A549 (cell line): ENCODE measurements around the gene TMEM8B. TPM values are rescaled to one million over a fixed set of nuclear protein-coding genes. Genes with fewer than 3 reads are reported as not detected.

Experiments used
- ATAC-seq, 2 experiments: fragments of 200-7000 bp in 1 of 2; fragments of >200 bp in 1 of 2; cut with Nextera tagmentation in 1 of 2; cut with Tn5 transposase in 1 of 2; 3 replicates each; pipeline versions ENCODE4 v1.8.0 to v1.9.1; 2018 to 2020; ENCODE audit warnings: mild to moderate bottlenecking in 1 of 2, moderate library complexity in 1 of 2
- CTCF ChIA-PET: fragments of 300-600 bp; sonication (Branson Sonifier 250); formaldehyde crosslinking; extraction: SDS; loops from one replicate; lab custom pipeline; 2021; ENCODE audit warnings: antibody characterized with exemption, inconsistent platforms; lab: Yijun Ruan, JAX
- POLR2A ChIA-PET: fragments of 350-600 bp; formaldehyde crosslinking; extraction: SDS; loops from one replicate; lab custom pipeline; 2021; ENCODE audit warnings: antibody characterized with exemption, inconsistent platforms; lab: Yijun Ruan, JAX
- DNase-seq, 2 experiments: peaks; one replicate each; pipeline versions ENCODE4 v3.0.0 to v3.0.0-alpha.2; 2011 to 2016; ENCODE audit warnings: low read depth in 1 of 2, low spot score in 1 of 2
- FAIRE-seq: peaks from 2 replicates; lab custom pipeline; 2011; peaks lifted over from hg19 to GRCh38; lab: Jason Lieb, UNC
- H3K27ac ChIP-seq, 2 experiments: fragments of >200 bp; sonication (Bioruptor Twin); formaldehyde crosslinking; 3 replicates each; pipeline ENCODE4 v1.5.1; 2016 to 2017
- H3K4me1 ChIP-seq: fragments of >200 bp; sonication (Bioruptor Twin); formaldehyde crosslinking; 3 replicates; pipeline ENCODE4 v1.6.1; 2016
- H3K4me2 ChIP-seq: fragments of >200 bp; sonication (Bioruptor Twin); formaldehyde crosslinking; 3 replicates; pipeline ENCODE4 v1.6.1; 2016
- H3K4me3 ChIP-seq: fragments of >200 bp; sonication (Bioruptor Twin); formaldehyde crosslinking; 3 replicates; pipeline ENCODE4 v1.5.1; 2016
- H3K9me3 ChIP-seq: fragments of >200 bp; sonication (Bioruptor Twin); formaldehyde crosslinking; 3 replicates; pipeline ENCODE4 v1.6.1; 2016
- CHD4 ChIP-seq: fragments of 200-600 bp; sonication (generic); IDR thresholded peaks from 2 replicates; pipeline ENCODE4 v1.6.1; 2016; ENCODE audit warnings: antibody characterized with exemption, mild to moderate bottlenecking, borderline replicate concordance
- FOXS1 ChIP-seq: fragments of 250-450 bp; sonication (Bioruptor Pico); IDR thresholded peaks from 2 replicates; pipeline ENCODE4 v1.5.0; 2020; ENCODE audit warnings: mild to moderate bottlenecking, moderate library complexity
- HOXA7 ChIP-seq: fragments of 250-450 bp; sonication (Bioruptor Pico); IDR thresholded peaks from 2 replicates; pipeline ENCODE4 v1.5.0; 2020; ENCODE audit warnings: mild to moderate bottlenecking, moderate library complexity
- JUN ChIP-seq, 2 experiments: fragments of >200 bp; sonication (Bioruptor Twin); formaldehyde crosslinking; IDR thresholded peaks; 2 replicates in 1 of 2; 3 replicates in 1 of 2; pipeline ENCODE4 v1.6.1; 2016 to 2017
- KDM1A ChIP-seq: fragments of 200-600 bp; sonication (generic); IDR thresholded peaks from 2 replicates; pipeline ENCODE4 v1.6.1; 2016; ENCODE audit warnings: low read depth, mild to moderate bottlenecking
- MAZ ChIP-seq: fragments of 150-350 bp; IDR thresholded peaks from 2 replicates; pipeline ENCODE4 v1.6.1; 2014; ENCODE audit warnings: antibody characterized with exemption, low read depth, low read length, borderline replicate concordance
- POLR2AphosphoS2 ChIP-seq: conservative IDR thresholded peaks from 2 replicates; pipeline ENCODE4 v1.6.1; 2012; ENCODE audit warnings: low read length, improper control_type of control experiment, inconsistent platforms
- RAD21 ChIP-seq, 2 experiments: fragments of >200 bp in 1 of 2; sonication (Bioruptor Twin) in 1 of 2; formaldehyde crosslinking in 1 of 2; IDR thresholded peaks in 1 of 2; conservative IDR thresholded peaks in 1 of 2; 2 replicates in 1 of 2; 3 replicates in 1 of 2; pipeline ENCODE4 v1.6.1; 2012 to 2018; ENCODE audit warnings: inconsistent platforms in 1 of 2
- SMC3 ChIP-seq: fragments of >200 bp; sonication (Bioruptor Twin); formaldehyde crosslinking; IDR thresholded peaks from 3 replicates; pipeline ENCODE4 v1.6.1; 2018; ENCODE audit warnings: inconsistent platforms
- SREBF2 ChIP-seq: fragments of 450-650 bp; IDR thresholded peaks from 2 replicates; pipeline ENCODE4 v1.6.1; 2014; ENCODE audit warnings: mild to moderate bottlenecking, moderate library complexity
- ZC3H11A ChIP-seq: fragments of 450-650 bp; IDR thresholded peaks from 2 replicates; pipeline ENCODE4 v1.6.1; 2014; ENCODE audit warnings: antibody characterized with exemption, mild to moderate bottlenecking
- ZSCAN20 ChIP-seq: fragments of 250-450 bp; sonication (Bioruptor Pico); IDR thresholded peaks from 2 replicates; pipeline ENCODE4 v1.8.0; 2022; ENCODE audit warnings: mild to moderate bottlenecking, moderate library complexity
- WGBS: methylation state at CpG from one replicate; pipeline ENCODE4 v1.1.6; 2017; ENCODE audit errors: missing lambda C conversion rate; 5-methylcytosine and 5-hydroxymethylcytosine counted together
- polyA plus RNA-seq, 4 experiments: library from polyadenylated mRNA; depleted of rRNA in 3 of 4; stranded (reverse); fragments of >200 nt; fragmentation: RNase III in 1 of 4; extraction: RNeasy Plus Mini Kit Qiagen cat#74134 plus additional on column Dnase treatment in 1 of 4; gene quantifications; 2 replicates in 3 of 4; 3 replicates in 1 of 4; pipeline ENCODE4 v1.2.3, GENCODE V29; 2011 to 2017
- TF ChIP-seq, protein P1 (sequence below): fragments of >200 bp; sonication (Bioruptor Twin); formaldehyde crosslinking; IDR thresholded peaks from 3 replicates; pipeline ENCODE4 v1.6.1; 2016
- TF ChIP-seq, protein P2 (sequence below): fragments of 450-650 bp; IDR thresholded peaks from 2 replicates; pipeline ENCODE4 v1.6.1; 2014; ENCODE audit warnings: antibody characterized with exemption
- TF ChIP-seq, protein P3 (sequence below): fragments of >200 bp; sonication (Bioruptor Twin); formaldehyde crosslinking; IDR thresholded peaks from 2 replicates; pipeline ENCODE4 v1.6.1; 2016
- TF ChIP-seq, protein P4 (sequence below): fragments of >200 bp; sonication (Bioruptor Twin); formaldehyde crosslinking; IDR thresholded peaks from 3 replicates; pipeline ENCODE4 v1.5.1; 2016
- TF ChIP-seq, protein P5 (sequence below): fragments of 150-350 bp; IDR thresholded peaks from 2 replicates; pipeline ENCODE4 v1.6.1; 2014; ENCODE audit warnings: low read depth, mild to moderate bottlenecking, low read length
- TF ChIP-seq, protein P6 (sequence below): IDR thresholded peaks from 2 replicates; pipeline ENCODE4 v1.6.1; 2012; ENCODE audit warnings: low read depth, borderline replicate concordance
- TF ChIP-seq, protein P7 (sequence below): IDR thresholded peaks from 2 replicates; pipeline ENCODE4 v1.6.1; 2012

The TMEM8B gene
- polyA plus RNA-seq, 2 of the 4 experiments (the other 2 are of a cell fraction), result 1.8 to 2.2 TPM

DNA sequence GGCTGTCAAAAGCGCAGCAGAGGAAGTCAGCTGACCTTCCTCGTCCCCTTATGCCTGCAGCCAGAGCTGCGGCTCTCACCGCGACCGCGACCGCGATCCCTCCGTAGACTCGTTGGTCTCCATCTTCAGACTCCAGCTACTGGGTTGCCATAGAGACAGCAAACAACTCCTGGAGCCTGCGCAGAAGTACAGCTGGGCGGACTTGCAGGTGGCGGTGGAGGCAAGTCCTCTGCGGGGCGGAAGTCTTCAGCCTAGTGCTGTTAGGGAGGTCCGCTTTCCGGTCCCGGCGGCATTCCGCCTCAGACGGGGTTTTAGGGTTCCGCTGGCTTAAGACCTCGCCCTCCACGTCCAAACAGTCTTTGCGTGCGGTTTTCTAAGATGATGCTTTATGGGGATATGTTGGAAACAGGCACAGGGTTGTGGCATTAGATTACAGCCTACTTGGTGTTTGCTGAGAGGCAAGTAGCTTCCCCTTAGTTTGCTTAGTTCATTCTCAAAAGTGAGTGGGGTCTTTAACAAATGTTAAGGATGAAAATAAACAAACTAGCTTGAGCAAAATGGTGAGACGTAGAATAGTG lies 16.9 kb upstream of the TMEM8B start, which contains the start of gene SPAG8 (continued):
- TF ChIP-seq, protein P1, sequence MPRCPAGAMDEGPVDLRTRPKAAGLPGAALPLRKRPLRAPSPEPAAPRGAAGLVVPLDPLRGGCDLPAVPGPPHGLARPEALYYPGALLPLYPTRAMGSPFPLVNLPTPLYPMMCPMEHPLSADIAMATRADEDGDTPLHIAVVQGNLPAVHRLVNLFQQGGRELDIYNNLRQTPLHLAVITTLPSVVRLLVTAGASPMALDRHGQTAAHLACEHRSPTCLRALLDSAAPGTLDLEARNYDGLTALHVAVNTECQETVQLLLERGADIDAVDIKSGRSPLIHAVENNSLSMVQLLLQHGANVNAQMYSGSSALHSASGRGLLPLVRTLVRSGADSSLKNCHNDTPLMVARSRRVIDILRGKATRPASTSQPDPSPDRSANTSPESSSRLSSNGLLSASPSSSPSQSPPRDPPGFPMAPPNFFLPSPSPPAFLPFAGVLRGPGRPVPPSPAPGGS, result peak; percentile 53; the same call in 1 of the 3 replicates
- TF ChIP-seq, protein P2, sequence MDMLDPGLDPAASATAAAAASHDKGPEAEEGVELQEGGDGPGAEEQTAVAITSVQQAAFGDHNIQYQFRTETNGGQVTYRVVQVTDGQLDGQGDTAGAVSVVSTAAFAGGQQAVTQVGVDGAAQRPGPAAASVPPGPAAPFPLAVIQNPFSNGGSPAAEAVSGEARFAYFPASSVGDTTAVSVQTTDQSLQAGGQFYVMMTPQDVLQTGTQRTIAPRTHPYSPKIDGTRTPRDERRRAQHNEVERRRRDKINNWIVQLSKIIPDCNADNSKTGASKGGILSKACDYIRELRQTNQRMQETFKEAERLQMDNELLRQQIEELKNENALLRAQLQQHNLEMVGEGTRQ, result peak; percentile 39; the same call in 1 of the 2 replicates

DNA sequence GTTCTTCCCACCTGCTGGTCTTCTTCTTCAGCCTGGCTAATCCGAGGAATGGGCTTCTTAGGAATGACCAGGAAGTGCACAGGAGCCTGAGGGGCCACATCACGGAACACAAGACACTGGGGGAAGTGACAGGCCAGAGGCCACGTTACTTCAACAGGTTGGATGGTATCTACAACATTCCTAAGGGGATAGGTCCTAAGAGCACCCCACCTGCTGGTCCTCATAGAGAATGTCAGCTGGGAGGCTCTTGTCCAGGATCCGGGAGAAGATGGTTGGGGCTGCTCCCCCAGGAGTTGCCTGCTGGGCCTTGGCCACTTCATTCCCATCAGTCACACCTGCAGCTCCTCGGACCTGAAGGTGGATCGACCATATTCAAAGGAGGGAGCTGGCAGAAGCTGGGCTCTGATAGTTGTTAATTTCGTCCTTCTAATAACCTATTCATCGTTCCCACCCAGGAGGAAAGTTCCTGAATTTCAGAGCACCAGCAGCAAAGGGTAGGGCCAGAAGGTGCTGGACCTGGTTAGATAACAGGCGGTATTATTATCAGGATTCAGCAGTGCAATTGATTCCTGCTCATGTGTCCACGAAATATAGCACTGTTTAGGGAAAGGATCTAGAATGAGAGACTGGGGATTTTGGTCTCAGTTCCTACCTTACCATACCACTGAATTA lies 15.5 kb upstream of the TMEM8B start:
- WGBS, result 80% methylated on average over 10 of the region's 10 CpGs
- CTCF ChIA-PET, result interaction anchor here (0.7 to 7.2 kb wide), 32 partner anchors 9 to 168 kb away, joined by 3 to 68 read pairs (median 4); partner anchors contain the start of genes ARHGEF39, CCDC107, FAM221B and GBA2
- DNase-seq (peak; percentile 78 to 79), FAIRE-seq (no peak), ATAC-seq (0 out of 6 replicates have a peak, but pooled peaks of 1 of the 2 experiments have one; percentile 14)
- TF ChIP-seq, protein P3, sequence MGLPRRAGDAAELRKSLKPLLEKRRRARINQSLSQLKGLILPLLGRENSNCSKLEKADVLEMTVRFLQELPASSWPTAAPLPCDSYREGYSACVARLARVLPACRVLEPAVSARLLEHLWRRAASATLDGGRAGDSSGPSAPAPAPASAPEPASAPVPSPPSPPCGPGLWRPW, result no peak
- TF ChIP-seq, protein P4, sequence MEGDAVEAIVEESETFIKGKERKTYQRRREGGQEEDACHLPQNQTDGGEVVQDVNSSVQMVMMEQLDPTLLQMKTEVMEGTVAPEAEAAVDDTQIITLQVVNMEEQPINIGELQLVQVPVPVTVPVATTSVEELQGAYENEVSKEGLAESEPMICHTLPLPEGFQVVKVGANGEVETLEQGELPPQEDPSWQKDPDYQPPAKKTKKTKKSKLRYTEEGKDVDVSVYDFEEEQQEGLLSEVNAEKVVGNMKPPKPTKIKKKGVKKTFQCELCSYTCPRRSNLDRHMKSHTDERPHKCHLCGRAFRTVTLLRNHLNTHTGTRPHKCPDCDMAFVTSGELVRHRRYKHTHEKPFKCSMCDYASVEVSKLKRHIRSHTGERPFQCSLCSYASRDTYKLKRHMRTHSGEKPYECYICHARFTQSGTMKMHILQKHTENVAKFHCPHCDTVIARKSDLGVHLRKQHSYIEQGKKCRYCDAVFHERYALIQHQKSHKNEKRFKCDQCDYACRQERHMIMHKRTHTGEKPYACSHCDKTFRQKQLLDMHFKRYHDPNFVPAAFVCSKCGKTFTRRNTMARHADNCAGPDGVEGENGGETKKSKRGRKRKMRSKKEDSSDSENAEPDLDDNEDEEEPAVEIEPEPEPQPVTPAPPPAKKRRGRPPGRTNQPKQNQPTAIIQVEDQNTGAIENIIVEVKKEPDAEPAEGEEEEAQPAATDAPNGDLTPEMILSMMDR, result peak; percentile 37; the same call in 2 of the 3 replicates
- TF ChIP-seq ZC3H11A (no peak), MAZ (no peak), KDM1A (no peak), ZSCAN20 (CRISPR knock-in tag) (no peak), FOXS1 (CRISPR knock-in tag) (no peak), SMC3 (peak; percentile 31; the same call in 2 of the 3 replicates), RAD21 (conservative IDR thresholded peaks at IDR 0.05 in 1 of 2, IDR thresholded peaks at IDR 0.05 in 1 of 2) (0 out of 5 replicates have a peak, but pooled peaks of 1 of the 2 experiments have one; percentile 21), SREBF2 (no peak)
- POLR2A ChIA-PET, result interaction anchor here (0.8 to 1.6 kb wide), 7 partner anchors 15 to 377 kb away, joined by 3 to 7 read pairs (median 4); partner anchors contain the start of genes CLTA, GBA2 and RGP1
- Histone ChIP-seq H3K9me3 (no peaks in the 10 kb centered on the region), H3K27ac (peak overlapping the region; percentile 94 to 96), H3K4me1 (peaks cover 21% of the 10 kb centered on the region), H3K4me2 (peak overlapping the region; percentile 92), H3K4me3 (peak overlapping the region; percentile 73)

DNA sequence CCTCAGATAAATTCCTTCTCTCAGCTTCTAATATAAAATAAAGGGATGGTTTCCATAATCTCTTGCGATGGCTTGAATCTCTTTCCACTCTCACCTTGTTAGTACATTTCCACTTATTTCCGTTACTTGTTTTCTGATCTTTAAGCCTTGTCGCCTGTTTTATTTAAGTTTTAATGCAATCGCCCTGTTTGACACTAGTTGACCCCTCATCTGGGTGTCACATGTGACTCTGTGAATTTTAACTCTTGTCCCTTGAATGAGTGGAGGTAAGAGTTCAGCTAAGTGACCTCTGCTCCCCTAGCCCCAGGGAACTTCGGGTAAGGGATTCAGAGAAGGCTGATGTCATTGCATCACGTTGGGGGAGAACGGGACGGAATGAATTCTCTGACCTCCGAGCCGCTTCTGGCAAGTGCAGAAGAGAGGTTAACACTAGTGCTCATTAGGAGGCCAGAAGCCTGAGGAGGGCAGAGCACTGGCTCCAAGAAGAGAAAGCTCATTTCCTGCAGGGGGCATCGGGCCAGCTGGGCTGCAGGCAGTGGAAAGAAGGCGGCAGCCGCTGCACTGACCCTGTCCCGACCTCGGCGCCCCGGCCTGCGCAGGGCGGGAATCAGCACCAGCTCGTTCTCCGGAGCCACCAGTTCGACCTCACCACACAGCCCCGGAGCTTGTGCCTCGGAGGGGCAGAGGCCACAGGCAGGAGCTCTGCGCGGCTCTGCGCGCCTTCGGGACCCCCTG lies 14.8 kb upstream of the TMEM8B start:
- ChIA-PET POLR2A (interaction anchor here (0.7 to 1.6 kb wide), 12 partner anchors 12 to 376 kb away, joined by 3 to 7 read pairs (median 4); partner anchors contain the start of genes CLTA, FAM221B, GBA2 and RGP1), CTCF (interaction anchor here (0.7 to 7.2 kb wide), 33 partner anchors 8 to 168 kb away, joined by 3 to 68 read pairs (median 4); partner anchors contain the start of genes CCDC107, FAM221B, GBA2 and NPR2)
- Histone ChIP-seq H3K4me1 (peaks cover 21% of the 10 kb centered on the region), H3K27ac (peak overlapping the region; percentile 94 to 96), H3K4me3 (peak overlapping the region; percentile 73), H3K4me2 (peak overlapping the region; percentile 92), H3K9me3 (no peaks in the 10 kb centered on the region)
- FAIRE-seq (no peak), DNase-seq (peak; percentile 70 to 72), ATAC-seq (peak; percentile 64 to 69)
- 15% methylated on average over 15 of the region's 29 CpGs for WGBS
- TF ChIP-seq RAD21 (conservative IDR thresholded peaks at IDR 0.05 in 1 of 2, IDR thresholded peaks at IDR 0.05 in 1 of 2) (peak in 1 of 2 experiments; percentile 33; a peak in 2 of 5 replicates), POLR2AphosphoS2 (no peak), KDM1A (no peak), SMC3 (peak; percentile 37; the same call in 2 of the 3 replicates), JUN (IDR thresholded peaks at IDR 0.05) (peak in 1 of 2 experiments; percentile 5; a peak in 1 of 5 replicates), CHD4 (no peak), FOXS1 (CRISPR knock-in tag) (no peak), HOXA7 (no peak)
- TF ChIP-seq, protein P4, result peak; percentile 44; the same call in 2 of the 3 replicates
- TF ChIP-seq, protein P5, sequence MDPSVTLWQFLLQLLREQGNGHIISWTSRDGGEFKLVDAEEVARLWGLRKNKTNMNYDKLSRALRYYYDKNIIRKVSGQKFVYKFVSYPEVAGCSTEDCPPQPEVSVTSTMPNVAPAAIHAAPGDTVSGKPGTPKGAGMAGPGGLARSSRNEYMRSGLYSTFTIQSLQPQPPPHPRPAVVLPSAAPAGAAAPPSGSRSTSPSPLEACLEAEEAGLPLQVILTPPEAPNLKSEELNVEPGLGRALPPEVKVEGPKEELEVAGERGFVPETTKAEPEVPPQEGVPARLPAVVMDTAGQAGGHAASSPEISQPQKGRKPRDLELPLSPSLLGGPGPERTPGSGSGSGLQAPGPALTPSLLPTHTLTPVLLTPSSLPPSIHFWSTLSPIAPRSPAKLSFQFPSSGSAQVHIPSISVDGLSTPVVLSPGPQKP, result no peak
- TF ChIP-seq, protein P6, sequence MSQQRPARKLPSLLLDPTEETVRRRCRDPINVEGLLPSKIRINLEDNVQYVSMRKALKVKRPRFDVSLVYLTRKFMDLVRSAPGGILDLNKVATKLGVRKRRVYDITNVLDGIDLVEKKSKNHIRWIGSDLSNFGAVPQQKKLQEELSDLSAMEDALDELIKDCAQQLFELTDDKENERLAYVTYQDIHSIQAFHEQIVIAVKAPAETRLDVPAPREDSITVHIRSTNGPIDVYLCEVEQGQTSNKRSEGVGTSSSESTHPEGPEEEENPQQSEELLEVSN, result peak; percentile 35; the same call in 1 of the 2 replicates
- TF ChIP-seq, protein P7, sequence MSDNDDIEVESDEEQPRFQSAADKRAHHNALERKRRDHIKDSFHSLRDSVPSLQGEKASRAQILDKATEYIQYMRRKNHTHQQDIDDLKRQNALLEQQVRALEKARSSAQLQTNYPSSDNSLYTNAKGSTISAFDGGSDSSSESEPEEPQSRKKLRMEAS, result peak; percentile 29; the same call in 1 of the 2 replicates
